NCI-H128 (cell line): ENCODE results near the gene ADARB2.
"Not testable (repeated sequence)": the region's sequence is repeated elsewhere in the genome, so short reads cannot be mapped to it uniquely, and the experiment has no call there.

ENCODE experiments used
- DNase-seq: peaks from one replicate; lab custom pipeline; 2025; ENCODE audit not compliant: unreplicated experiment; lab: John Stamatoyannopoulos, UW

Gene ADARB2

DNA sequence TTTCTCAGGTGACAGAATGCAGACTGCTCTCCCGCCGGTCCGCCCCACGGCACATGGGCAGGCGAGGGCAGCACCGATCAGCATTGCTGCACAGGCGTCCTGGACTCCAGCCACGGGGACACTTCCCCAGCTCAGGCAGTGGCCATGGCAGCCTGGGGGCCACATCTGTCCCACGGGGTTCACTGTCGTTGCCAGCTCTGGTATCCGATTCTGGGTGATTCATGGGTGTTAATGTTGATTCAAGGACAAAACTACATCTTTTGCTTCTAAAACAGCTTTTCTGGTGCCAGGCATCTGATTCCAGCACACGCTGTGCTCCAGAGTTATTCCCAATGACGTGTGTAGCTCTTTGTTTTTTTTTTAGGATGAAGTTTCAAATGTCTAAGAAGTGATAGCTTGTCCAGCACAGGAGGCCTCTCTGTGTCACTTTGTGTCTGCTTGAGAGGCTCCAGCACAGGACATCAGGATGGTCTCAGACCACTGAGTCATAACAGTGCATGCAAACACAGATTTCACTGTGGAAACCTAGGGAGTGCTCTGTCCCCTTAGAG, 463.1 kb downstream of the ADARB2 start:
- no peak for DNase-seq

DNA sequence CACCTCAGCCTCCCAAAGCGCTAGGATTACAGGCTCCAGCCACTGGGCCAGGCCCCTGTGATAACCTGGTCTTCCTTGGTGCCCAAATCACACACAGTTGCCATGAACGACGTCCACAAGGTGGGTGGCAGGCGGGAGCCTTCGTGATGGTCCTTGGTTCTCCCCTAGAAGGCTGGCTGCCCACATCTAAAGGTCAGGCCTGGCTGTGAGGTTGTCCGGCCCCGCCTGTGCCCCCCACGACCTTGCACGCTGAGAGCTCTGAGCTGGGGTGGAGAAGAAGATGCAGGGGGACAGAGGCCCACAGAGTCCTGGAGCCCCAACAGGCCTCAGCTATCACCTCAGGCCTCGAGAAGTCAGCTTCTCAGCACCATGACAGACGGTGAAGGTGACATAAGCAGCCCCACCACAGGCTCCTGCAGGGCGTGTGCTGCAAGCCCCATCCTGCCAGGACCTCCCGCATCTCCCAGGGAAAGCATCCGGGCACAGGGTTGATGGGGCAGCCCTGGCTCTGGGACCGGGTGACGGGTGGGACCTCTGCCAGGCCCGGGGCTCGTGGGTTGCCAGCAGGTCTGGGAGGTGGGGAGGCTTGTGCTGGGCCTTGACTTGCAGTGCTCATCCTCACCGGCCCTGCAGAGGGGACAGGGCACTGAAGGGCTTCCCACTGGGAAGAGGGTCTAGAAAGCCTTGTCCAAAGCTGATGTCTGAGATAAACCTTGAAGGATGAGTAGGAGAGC, 463.8 kb downstream of the ADARB2 start:
- DNase-seq = no peak

GRCh38 chr10:1272777-1273161, 464.6 kb downstream of the ADARB2 start:
- no peak for DNase-seq

DNA sequence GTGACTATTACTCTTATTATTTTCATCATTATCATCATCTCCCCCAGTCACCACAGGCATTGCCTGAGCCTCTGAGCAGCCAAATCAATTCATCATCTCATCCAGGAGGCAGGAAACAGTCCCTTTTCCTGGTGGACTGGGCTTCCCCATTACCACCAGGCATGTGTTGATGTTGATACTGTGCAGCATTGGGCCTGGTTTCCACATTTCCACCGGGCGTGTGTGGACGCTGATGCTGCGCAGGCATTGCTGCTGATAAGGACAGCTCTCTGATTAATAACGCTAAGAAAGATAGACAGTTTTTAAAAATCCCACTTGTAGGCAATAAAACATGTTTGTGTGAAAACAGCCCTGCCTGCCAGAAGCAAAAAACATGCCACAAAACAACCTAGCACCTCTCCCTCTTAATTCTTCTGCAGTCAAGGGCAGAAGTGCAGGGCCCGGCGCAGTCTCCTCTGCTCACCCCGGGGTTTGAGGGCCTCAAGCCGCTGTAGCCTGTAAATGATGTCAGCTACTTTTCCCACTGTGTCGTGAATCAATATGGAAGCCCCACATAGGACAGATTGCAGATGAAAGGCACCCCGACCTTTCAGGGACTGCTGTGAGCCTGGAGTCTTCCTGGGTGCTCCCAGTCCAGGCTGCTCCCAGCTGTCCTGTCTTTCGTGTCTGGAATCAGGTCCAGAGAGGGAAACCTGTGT, 465.1 kb downstream of the ADARB2 start:
- DNase-seq = no peak

DNA sequence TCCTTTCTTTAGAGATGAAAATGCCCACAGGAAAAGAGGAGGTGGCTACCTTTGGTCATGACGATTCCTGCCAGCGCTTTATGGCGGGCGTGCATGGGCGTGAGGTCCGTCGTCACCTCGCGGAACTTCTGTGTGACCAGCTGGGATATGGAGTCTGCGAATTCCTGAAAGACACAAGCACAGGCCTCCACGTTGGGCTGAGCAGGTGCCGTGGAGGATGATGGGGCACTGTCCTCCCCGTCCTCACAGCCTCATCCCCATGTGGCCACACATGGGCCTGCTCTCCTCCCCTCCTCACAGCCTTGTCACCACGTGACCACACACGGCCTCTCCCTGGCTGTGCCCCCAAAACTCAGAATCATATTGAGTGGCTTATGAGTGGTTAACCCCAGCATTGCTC, 466.4 kb downstream of the ADARB2 start:
- DNase-seq = no peak

GRCh38 chr10:1270490-1270889, 466.8 kb downstream of the ADARB2 start:
- no peak for DNase-seq

DNA sequence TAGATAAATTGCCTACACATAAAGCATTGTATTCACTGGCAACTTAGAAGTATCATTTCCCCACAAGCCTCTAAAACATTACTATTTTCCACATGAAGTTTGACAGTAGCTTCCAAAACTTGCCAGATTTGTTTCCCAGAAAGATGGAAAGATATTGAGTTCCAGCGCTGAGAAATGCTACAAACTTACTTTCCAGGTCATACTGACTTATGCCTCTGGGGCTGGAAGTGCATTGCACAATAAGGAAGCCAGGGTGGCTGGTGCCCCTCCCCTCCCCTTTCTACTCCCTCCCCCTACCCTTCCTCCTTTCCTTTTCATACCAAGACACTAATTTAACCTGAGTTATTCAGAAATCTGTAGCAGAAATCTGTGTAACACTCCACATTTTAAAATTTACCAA, 468.5 kb downstream of the ADARB2 start:
- no peak for DNase-seq

DNA sequence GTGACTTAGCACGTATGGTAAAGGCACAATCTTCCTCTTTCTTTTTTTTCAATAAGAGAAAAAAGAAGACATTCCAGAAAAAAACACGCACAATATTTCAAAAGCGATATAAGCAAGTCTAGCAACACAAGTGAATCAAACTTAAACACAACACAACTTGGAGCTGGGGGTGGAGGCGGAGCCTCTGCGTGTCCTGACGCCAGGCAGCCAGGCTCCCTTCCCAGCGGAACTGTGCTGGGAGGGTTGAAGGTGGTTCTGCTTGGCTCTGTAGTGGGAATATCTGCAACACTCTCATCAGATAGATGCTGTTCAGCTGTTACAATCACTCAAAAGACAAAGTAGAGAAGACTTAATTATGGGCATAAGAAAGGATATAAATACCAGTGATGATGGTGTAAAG, 469.8 kb downstream of the ADARB2 start:
- no peak for DNase-seq

DNA sequence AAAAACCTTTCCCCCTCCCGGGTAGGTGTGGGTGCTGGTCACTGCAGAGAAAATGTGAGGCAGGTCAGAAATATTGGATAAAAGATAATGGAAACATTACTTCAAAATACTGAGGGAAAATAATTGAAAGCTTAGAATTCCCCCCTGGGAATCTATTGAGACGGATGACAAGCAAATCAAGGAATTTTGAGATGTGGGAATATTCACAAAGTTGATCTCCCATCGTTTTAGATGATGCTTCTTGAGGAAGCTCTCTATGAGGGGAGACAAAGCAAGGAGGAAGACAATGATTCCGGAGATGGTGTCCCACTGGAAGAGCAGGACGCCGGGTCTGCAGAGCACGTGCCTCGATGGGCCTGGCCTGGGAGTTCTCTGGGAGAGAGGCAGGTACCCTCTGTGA, 470.2 kb downstream of the ADARB2 start:
- DNase-seq = no peak

DNA sequence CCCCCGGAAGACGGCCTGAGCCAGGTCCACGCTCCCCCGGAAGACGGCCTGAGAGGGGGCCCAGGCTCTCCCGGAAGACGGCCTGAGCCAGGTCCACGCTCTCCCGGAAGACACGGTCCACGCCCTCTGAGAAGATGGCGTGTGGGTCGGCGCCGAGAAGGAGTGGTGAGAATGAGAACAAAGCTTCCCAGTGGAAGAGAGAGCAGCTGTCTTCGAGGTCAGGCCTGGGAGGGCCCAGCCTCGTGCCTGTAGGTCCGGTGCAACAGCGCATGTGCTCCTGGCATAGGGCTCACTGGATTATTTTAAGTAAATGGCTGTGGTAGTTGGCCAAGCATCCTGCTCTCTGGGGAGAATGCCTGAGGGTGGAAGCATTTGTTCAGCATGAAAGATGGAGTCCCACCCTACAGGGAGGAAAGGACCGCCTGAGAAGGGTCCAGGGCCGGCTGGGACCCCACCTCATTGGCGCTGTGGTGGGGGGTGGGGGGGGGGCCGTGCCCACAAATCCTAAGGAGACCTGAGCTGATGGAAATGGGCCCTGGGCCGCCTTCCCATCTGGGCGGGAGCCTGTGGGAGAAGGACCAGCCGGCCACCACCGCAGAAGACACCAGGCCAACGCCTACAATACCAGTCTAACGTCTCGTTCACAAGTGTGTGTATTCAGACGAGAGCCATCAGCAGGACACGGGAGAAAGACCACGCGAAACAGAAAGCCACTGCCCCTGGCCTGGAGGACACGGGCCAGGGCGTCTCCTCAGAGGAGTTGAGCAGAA, 471.1 kb downstream of the ADARB2 start:
- DNase-seq = no peak

DNA sequence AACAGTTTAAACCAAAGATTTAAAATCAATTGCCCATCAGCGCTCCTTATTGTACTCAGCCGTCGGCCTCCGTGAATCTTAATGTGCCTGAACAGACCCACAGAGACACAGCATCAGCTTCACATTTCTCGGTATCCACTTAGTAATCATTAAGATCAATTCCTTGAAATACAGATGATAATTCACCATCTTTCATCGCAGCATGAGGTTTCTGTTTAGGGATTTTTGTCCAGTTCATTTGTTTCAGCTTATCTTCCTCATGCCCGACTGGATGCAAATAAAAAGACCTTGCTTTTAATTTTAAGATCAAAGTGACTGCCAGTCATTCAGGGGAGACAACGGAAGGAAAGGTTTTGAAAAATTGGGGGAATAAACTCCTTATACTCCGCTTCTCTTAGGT, 473.3 kb downstream of the ADARB2 start:
- DNase-seq = no peak

GRCh38 chr10:1257274-1257673, 480.1 kb downstream of the ADARB2 start:
- DNase-seq = no peak

- DNase-seq = no peak
Measured at GRCh38 chr10:1256432-1256725, 480.9 kb downstream of the ADARB2 start.

DNA sequence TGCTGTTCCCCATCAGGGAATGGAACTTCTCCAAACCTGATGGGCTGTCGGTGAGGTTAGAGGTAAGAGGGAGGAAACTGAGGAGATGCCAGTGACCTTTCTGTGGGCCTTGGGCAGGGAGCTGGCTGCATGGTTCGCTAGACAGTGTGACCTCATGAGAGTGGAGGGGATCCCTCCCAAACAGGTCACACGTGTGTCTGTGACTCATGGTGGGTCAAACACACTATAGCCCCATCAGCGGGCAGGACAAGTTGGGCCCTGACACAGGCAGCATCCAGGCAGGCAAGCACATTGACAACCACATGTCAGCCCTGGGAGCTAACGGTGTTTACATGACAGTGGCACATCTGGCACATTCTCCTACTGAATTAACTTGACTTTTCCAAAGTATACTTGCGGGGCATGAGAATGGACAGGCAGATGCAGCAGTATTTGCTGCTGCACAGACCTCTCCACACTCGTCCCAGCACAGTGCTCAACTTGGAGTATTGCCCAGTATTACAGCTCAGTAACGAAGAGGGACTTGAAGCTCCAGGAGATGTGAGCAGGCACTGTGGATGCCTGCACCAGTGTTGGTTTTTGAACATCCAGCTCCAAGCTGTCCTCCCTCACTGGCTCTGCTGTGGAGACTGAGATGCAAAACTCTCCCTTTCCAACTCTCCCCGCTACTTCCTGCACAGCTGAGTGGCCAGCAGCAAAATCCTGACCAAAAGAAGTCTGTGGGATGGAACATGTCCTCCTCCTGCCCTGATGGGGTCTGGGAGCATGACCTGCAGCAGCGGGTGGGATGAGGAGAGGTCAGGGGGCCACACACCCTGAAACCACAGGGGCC, 481.5 kb downstream of the ADARB2 start:
- no peak for DNase-seq

- DNase-seq = no peak
Measured at GRCh38 chr10:1255118-1255517, 482.2 kb downstream of the ADARB2 start.

- DNase-seq = no peak
Measured at GRCh38 chr10:1253523-1254353, 483.6 kb downstream of the ADARB2 start.

DNA sequence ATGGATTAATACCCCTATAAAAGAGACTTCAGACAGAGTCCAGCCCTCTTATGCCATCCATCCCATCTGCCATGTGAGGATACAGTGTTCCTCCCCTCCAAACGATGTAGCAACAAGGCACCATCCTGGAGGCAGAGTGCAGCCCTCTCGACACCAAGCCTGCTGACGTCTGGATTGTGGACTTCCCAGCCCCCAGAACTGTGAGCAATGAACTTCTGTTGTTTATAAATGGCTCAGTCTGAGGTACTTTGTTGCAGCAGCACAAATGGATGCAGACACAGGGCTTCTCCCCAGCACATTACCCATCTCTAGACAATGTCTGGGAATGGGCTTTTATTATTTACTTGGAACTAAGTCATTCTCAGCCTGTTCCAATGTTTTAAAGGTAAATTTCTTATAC, 485.6 kb downstream of the ADARB2 start:
- DNase-seq = no peak

DNA sequence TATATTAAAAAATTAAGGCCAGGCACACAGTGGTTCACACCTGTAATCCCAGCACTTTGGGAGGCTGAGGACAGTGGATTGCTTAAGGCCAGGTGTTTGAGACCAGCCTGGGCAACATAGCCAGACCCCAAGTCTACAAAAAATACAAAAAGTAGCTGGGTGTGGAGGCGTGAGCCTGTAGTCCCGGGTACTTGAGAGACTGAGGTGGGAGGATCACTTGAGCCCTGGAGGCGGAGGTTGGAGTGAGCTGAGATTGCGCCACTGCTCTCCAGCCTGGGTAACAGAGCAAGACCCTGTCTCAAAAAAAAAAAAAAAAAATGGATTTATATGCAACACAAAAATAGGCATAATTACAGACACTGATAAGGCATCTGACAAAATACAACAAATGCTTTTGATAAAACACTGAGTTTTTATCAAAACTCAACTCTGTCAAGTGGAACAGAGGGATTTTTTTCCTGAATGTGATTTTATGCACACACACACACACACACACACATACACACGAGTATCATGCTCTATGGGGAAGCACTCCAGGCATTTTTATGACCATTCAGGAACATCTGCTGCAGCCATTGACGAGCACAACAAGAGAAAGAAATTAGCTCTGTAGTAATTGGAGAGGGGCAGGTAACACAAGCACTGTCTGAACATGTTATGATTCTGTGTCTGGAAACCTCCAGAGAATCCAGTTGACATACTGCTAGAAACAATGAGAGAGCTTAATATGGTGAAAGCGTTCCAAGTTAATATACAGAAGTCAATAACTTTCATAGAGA, 488.0 kb downstream of the ADARB2 start:
- peak; percentile 37 for DNase-seq

DNA sequence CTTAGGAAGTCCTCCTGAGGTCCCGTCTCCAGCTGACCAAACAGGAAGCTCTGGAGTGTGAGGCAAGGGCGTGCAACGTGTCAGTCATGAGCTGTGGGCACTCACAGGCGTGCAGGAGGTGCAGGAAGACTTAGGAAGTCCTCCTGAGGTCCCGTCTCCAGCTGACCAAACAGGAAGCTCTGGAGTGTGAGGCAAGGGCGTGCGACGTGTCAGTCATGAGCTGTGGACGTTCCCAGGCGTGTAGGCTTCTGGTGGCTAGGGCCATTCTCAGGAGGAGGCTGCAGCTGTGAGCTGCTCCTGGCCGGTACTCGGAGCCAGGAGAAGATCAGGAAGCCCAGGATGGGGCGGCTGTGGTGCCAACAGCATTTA, 489.1 kb downstream of the ADARB2 start:
- not testable (repeated sequence) for DNase-seq
